Prostate gland (tissue), 2 donors: ENCODE data around the gene SPTB. TPM values are rescaled to one million over a fixed set of nuclear protein-coding genes. Genes with fewer than 3 reads are reported as not detected.

Source experiments
- DNase-seq: peaks from one replicate; pipeline ENCODE4 v3.0.0-alpha.2; 2019; ENCODE audit warnings: low spot score
- H3K27ac ChIP-seq, 2 donors: fragments of 200-600 bp; sonication (generic); 2 replicates each; pipeline ENCODE4 v1.5.1; 2017 to 2019
- H3K27me3 ChIP-seq: fragments of 200-600 bp; sonication (generic); replicated peaks from 2 replicates; pipeline ENCODE4 v1.5.1; 2019; ENCODE audit not compliant: insufficient read depth
- H3K36me3 ChIP-seq, 2 donors: fragments of 200-600 bp; sonication (generic); 1 replicate in 1 of 2; 2 replicates in 1 of 2; pipeline versions ENCODE4 v1.5.1 to v1.8.1; 2017 to 2019
- H3K4me1 ChIP-seq: fragments of 200-600 bp; sonication (generic); replicated peaks from 2 replicates; pipeline ENCODE4 v1.5.1; 2019
- H3K4me3 ChIP-seq, 2 donors: fragments of 200-600 bp; sonication (generic); 2 replicates each; pipeline ENCODE4 v1.5.1; 2017 to 2019
- H3K9me3 ChIP-seq: fragments of 200-600 bp; sonication (generic); 2 replicates; pipeline ENCODE4 v1.5.1; 2017
- CTCF ChIP-seq, 4 experiments: fragments of 200-600 bp in 2 of 4; fragments of 450-650 bp in 2 of 4; sonication (generic) in 2 of 4; IDR thresholded peaks; 1 replicate in 3 of 4; 2 replicates in 1 of 4; pipeline ENCODE4 v1.5.1; 2016 to 2019; ENCODE audit warnings: antibody characterized with exemption in 4 of 4, mild to moderate bottlenecking in 2 of 4, moderate library complexity in 2 of 4
- POLR2A ChIP-seq: fragments of 450-650 bp; IDR thresholded peaks from one replicate; pipeline ENCODE4 v1.6.1; 2016; ENCODE audit warnings: antibody characterized with exemption, mild to moderate bottlenecking
- POLR2AphosphoS5 ChIP-seq: sonication (generic); formaldehyde crosslinking; IDR thresholded peaks from one replicate; pipeline ENCODE4 v1.6.1; 2017; ENCODE audit warnings: antibody characterized with exemption
- WGBS: methylation state at CpG from one replicate; pipeline ENCODE4 v1.1.5; 2018; 5-methylcytosine and 5-hydroxymethylcytosine counted together
- intact Hi-C: fragments of 100-400 bp; cut with DNase I; formaldehyde crosslinking; loops from one replicate; pipeline ENCODE4 v1.14.2; 2022
- total RNA-seq, 2 donors: library from RNA; depleted of rRNA; stranded (reverse); fragments of >200 nt; gene quantifications; one replicate each; pipeline ENCODE4 v1.1.0, GENCODE V29; 2016

The SPTB gene
- total RNA-seq, 2 donors from 2014 or later = 2.7 to 3.7 TPM

GRCh38 chr14:64733321-64733720 lies 146.4 kb downstream of the SPTB start:
- peaks cover 0 to 4% of the 10 kb centered on the region in 2 donors for H3K36me3 ChIP-seq
- intact Hi-C loops = no loop called here

GRCh38 chr14:64732536-64733120 lies 147.1 kb downstream of the SPTB start:
- no peaks in the 10 kb centered on the region for H3K9me3 ChIP-seq
- H3K4me1 ChIP-seq = no peaks in the 10 kb centered on the region
- H3K27me3 ChIP-seq = no peaks in the 10 kb centered on the region
- no peak overlapping the region for H3K4me3 ChIP-seq
- no peak overlapping the region for H3K27ac ChIP-seq
- WGBS = 95% methylated on average over 14 of the region's 14 CpGs
- intact Hi-C loops = no loop called here
- DNase-seq = no peak
- TF ChIP-seq POLR2AphosphoS5 = no peak
- no peak for TF ChIP-seq POLR2A
- no peak for TF ChIP-seq CTCF (IDR thresholded peaks at IDR 0.05)
- peaks cover 0 to 4% of the 10 kb centered on the region in 2 donors for H3K36me3 ChIP-seq

More at GRCh38 chr14:64733321-64733720, 146.4 kb downstream of the SPTB start:
- no peaks in the 10 kb centered on the region for H3K9me3 ChIP-seq
- no peak overlapping the region for H3K4me3 ChIP-seq
- H3K4me1 ChIP-seq = no peaks in the 10 kb centered on the region
- DNase-seq = no peak
- TF ChIP-seq CTCF (IDR thresholded peaks at IDR 0.05) (no peak), POLR2A (no peak), POLR2AphosphoS5 (no peak)
- H3K27ac ChIP-seq = no peak overlapping the region
- H3K27me3 ChIP-seq = no peaks in the 10 kb centered on the region
- 88% methylated on average over 11 of the region's 11 CpGs for WGBS

GRCh38 chr14:64732066-64732465 lies 147.6 kb downstream of the SPTB start:
- H3K4me1 ChIP-seq = no peaks in the 10 kb centered on the region
- no peaks in the 10 kb centered on the region for H3K27me3 ChIP-seq
- no peak for DNase-seq
- H3K4me3 ChIP-seq = no peak overlapping the region
- intact Hi-C loops = no loop called here
- no peaks in the 10 kb centered on the region for H3K9me3 ChIP-seq
- H3K36me3 ChIP-seq = peaks cover 0 to 4% of the 10 kb centered on the region in 2 donors
- WGBS = 94% methylated on average over 4 of the region's 4 CpGs
- H3K27ac ChIP-seq = no peak overlapping the region
- no peak for TF ChIP-seq CTCF (IDR thresholded peaks at IDR 0.05)
- no peak for TF ChIP-seq POLR2AphosphoS5
- TF ChIP-seq POLR2A = no peak

- H3K4me1 ChIP-seq = no peaks in the 10 kb centered on the region
- H3K27me3 ChIP-seq = no peaks in the 10 kb centered on the region
- WGBS = 93% methylated on average over 15 of the region's 15 CpGs
- TF ChIP-seq POLR2AphosphoS5 = no peak
- TF ChIP-seq CTCF (IDR thresholded peaks at IDR 0.05) = no peak
- TF ChIP-seq POLR2A = no peak
- H3K4me3 ChIP-seq = no peak overlapping the region
- intact Hi-C loops = no loop called here
- no peaks in the 10 kb centered on the region for H3K9me3 ChIP-seq
- DNase-seq = no peak
- no peak overlapping the region for H3K27ac ChIP-seq
- peaks cover 0 to 4% of the 10 kb centered on the region in 2 donors for H3K36me3 ChIP-seq
Observed at GRCh38 chr14:64731141-64731581, 148.5 kb downstream of the SPTB start.

GRCh38 chr14:64730681-64731080 lies 149.0 kb downstream of the SPTB start:
- intact Hi-C loops = no loop called here
- no peaks in the 10 kb centered on the region for H3K27me3 ChIP-seq
- no peaks in the 10 kb centered on the region for H3K9me3 ChIP-seq
- TF ChIP-seq POLR2A = no peak
- TF ChIP-seq POLR2AphosphoS5 = no peak
- TF ChIP-seq CTCF (IDR thresholded peaks at IDR 0.05) = no peak
- 89% methylated on average over 12 of the region's 12 CpGs for WGBS
- no peak for DNase-seq
- H3K4me1 ChIP-seq = no peaks in the 10 kb centered on the region
- H3K36me3 ChIP-seq = peaks cover 0 to 4% of the 10 kb centered on the region in 2 donors
- no peak overlapping the region for H3K27ac ChIP-seq
- H3K4me3 ChIP-seq = no peak overlapping the region
